ENCODE results near the gene WNT6.

WNT6 gene

DNA sequence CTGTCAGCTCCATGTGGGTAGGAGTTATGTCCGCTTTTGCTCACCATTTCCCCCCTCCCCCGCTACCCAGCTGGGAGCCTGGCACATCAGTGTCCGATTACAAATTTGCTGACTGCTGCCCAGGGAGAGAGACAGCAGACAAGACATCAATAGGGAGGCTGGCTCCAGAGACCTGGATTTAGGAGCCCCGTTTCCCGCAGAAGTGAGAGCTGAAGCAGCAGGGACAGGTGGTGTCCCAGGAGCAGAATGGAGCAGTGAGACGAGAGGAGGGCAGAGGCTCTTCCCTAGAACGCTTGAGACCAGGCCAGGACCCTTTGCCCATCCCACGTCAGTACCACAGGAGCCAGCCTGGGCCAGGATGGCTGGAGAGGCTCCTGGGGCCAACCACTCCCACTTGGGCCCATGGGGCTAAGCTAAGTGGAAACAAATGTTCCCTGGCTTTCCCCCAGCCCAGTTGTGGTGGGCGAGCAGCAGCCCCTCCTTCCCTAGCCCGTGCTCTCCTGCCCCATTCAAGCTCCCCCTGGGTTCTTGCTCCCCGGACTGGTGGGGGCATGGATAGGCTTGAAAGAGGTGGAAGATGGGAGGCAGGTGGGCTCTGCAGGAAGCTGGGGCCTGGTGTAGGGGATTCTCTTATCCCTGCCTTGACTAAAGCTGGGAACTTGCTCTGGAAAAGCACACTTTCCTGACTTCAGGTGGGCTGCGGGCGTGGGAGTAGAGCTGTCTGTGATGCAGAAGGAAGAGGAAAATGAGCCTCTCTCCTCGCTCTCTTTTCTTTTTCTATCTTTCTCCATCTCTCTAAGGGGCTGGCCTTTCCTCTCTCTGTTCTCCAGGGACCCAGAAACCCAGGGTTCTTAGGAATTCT lies 4.1 kb upstream of the WNT6 start:
- TF ChIP-seq PAX5 (IDR thresholded peaks at IDR 0.05; ENCODE audit: insufficient read depth, low read length, severe bottlenecking), result no peak
- TF ChIP-seq SPI1 (IDR thresholded peaks at IDR 0.05; ENCODE audit: low read depth, low read length), result no peak
- no peak for TF ChIP-seq POLR2A (IDR thresholded peaks at IDR 0.05; ENCODE audit: low read depth, low read length)
- no peak for TF ChIP-seq POU2F2 (IDR thresholded peaks at IDR 0.05; ENCODE audit: low read depth, low read length)
- TF ChIP-seq POLR2AphosphoS5 (IDR thresholded peaks at IDR 0.05; ENCODE audit: low read depth, low read length), result no peak
- TF ChIP-seq TAF1 (IDR thresholded peaks at IDR 0.05; ENCODE audit: low read depth, low read length), result no peak
- FAIRE-seq (no peak), DNase-seq (ENCODE audit: insufficient read length, low spot score) (no peak)

DNA sequence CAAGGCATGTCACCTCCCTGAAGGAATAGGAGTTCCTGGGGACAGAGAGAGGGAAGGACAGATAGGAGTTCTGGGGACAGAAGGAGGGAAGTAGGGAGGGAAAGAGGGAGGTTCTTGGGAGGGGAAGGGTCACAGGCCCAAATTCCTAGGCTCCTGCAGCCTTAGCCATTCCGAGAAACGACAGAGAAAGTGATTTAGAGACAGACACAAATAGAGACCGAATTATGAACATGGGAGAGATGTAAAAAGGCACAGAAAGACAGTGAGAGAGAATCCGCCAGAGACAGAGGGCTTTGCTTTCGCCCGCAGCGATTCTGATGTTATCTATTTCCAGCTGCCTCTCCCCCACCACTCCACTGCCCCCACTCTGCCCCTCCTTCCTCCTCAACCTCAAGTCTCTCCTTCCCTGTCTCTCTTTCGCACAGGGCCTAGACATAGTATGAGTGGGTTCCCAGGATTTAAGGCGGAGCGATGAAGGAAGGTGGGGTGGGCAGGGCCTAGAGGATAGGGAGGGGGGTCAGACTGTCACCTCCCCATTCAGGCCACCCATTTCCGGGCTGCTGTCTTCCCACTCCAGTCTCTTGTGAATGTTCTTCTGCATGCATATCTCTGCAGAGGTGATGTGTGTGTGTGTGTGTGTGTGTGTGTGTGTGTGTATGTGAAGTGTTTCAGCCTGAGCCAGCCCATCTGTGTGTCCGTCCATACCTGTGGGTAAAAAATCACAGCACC lies 3.3 kb upstream of the WNT6 start:
- TF ChIP-seq TAF1 (IDR thresholded peaks at IDR 0.05; ENCODE audit: low read depth, low read length) (no peak), POU2F2 (IDR thresholded peaks at IDR 0.05; ENCODE audit: low read depth, low read length) (no peak), POLR2AphosphoS5 (IDR thresholded peaks at IDR 0.05; ENCODE audit: low read depth, low read length) (no peak), POLR2A (IDR thresholded peaks at IDR 0.05; ENCODE audit: low read depth, low read length) (no peak), PAX5 (IDR thresholded peaks at IDR 0.05; ENCODE audit: insufficient read depth, low read length, severe bottlenecking) (no peak), SPI1 (IDR thresholded peaks at IDR 0.05; ENCODE audit: low read depth, low read length) (no peak)
- no peak for DNase-seq (ENCODE audit: insufficient read length, low spot score)
- no peak for FAIRE-seq

DNA sequence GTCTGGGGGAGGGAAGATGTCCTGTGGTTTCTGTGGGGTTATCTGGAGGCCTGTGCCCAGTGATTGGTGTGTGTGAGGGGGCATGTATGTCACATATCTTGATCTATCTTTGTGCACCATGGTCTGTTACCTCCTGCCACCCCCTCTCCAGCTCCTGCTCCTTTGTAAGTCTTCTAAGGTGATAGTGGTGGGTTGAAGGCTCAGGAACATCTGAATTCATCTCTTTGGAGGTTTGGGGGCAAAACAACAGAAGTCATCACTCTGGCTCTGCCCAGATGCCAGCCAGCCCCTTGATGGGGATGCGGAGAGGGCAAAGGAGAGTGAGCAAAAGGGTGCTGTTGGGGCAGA lies 2.7 kb upstream of the WNT6 start:
- DNase-seq (ENCODE audit: insufficient read length, low spot score), result no peak
- TF ChIP-seq TAF1 (IDR thresholded peaks at IDR 0.05; ENCODE audit: low read depth, low read length) (no peak), SPI1 (IDR thresholded peaks at IDR 0.05; ENCODE audit: low read depth, low read length) (no peak), POLR2A (IDR thresholded peaks at IDR 0.05; ENCODE audit: low read depth, low read length) (no peak), POLR2AphosphoS5 (IDR thresholded peaks at IDR 0.05; ENCODE audit: low read depth, low read length) (no peak), POU2F2 (IDR thresholded peaks at IDR 0.05; ENCODE audit: low read depth, low read length) (no peak), PAX5 (IDR thresholded peaks at IDR 0.05; ENCODE audit: insufficient read depth, low read length, severe bottlenecking) (no peak)
- FAIRE-seq, result no peak

DNA sequence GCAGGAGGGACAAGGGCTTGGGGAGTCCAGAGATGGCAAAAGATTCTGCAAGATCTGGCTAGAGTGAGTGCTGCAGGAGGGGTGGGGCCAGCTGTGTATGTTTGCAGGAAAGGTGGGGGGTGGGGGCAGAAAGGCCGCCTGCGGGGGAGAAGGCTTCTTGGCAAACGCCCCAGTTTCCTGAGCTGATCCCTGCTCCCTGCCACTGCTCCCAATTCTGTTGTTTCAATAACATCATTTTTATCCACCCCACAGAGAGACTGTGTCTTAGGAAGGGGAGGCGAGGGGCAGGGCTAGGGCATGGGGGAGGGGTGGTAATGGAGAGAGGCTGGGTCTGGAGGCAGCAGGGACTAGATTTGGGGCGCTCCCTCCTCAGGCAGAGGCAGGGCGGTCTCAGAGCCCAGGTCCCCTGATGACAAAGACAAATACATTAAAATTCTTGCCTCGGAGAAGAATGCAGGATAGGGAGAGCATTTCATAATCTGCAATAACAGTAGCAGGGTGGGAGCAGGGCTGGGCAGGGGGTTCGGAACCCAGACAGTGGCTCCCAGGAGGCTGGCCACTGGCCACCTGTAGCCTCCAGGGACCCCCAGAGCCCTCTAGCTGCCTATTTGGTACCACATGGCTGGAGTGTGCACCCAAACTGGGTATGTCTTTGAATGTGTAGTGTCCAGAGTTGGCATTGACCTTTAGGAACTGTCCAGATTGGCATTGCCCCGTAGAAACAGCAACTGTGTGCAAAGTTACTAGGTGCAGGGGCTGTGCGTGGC lies 2.1 kb upstream of the WNT6 start:
- DNase-seq (ENCODE audit: insufficient read length, low spot score) (no peak), FAIRE-seq (no peak)
- TF ChIP-seq POLR2AphosphoS5 (IDR thresholded peaks at IDR 0.05; ENCODE audit: low read depth, low read length), result no peak
- TF ChIP-seq POU2F2 (IDR thresholded peaks at IDR 0.05; ENCODE audit: low read depth, low read length), result no peak
- TF ChIP-seq TAF1 (IDR thresholded peaks at IDR 0.05; ENCODE audit: low read depth, low read length), result no peak
- no peak for TF ChIP-seq POLR2A (IDR thresholded peaks at IDR 0.05; ENCODE audit: low read depth, low read length)
- no peak for TF ChIP-seq SPI1 (IDR thresholded peaks at IDR 0.05; ENCODE audit: low read depth, low read length)
- no peak for TF ChIP-seq PAX5 (IDR thresholded peaks at IDR 0.05; ENCODE audit: insufficient read depth, low read length, severe bottlenecking)

DNA sequence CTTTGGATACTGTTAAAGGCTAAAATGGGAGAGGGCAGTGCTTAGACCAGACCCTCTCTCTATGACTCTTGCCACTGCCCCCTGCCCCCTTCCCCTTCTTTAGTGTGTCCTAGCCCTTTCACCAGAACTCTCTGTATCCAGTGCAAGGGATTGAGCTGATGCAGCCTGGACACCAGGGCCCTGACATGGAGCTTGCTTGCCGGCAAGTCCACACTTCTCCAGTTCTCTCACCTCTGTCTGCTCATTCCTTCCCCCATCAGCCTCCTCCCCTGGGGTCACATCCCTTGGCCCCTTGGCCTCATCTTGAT lies 1.5 kb upstream of the WNT6 start:
- TF ChIP-seq PAX5 (IDR thresholded peaks at IDR 0.05; ENCODE audit: insufficient read depth, low read length, severe bottlenecking) (no peak), POLR2AphosphoS5 (IDR thresholded peaks at IDR 0.05; ENCODE audit: low read depth, low read length) (no peak), POU2F2 (IDR thresholded peaks at IDR 0.05; ENCODE audit: low read depth, low read length) (no peak), TAF1 (IDR thresholded peaks at IDR 0.05; ENCODE audit: low read depth, low read length) (no peak), SPI1 (IDR thresholded peaks at IDR 0.05; ENCODE audit: low read depth, low read length) (no peak), POLR2A (IDR thresholded peaks at IDR 0.05; ENCODE audit: low read depth, low read length) (no peak)
- no peak for DNase-seq (ENCODE audit: insufficient read length, low spot score)
- FAIRE-seq, result no peak

DNA sequence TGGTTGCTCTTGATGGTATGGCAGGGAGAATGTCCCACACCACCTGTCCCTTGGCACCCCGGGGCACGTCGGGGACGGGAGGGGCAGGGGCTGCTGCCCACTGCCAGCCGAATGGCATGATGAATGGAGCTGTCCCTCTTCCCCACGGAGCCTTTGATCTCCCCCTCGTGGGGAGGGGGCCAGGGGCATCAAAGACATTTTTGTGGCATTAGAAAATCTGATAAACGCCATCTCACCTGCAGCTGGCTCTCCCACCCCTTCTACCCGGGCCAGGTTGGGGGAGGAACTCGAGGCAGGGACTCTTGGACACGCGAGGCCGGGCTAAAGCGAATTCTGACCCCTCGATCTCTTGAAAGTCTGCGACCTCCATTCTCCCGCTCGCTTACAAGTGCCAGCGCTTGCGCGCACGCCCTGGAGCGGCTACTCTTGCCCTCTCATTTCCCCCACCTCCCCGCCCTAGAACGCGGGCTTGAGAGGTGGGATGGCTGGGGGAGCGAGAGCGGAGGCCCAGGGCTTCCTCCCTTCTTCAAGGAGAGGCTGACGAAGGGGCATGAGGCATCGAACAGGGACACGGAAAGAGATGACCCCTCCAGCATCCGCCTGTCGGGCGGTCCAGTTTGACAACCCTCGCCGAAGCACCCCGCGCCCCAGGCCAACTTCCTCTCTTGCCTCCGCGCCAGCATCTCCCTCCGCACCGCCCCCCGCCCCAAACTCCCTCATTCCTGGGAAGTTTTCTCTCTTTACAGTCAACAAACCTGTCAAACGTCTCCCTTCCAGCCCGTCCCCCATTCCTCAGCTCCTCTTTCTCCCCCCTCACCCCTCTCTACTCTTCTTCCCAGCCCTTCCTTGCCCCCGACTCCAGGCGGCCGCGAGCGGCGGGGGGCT lies 692 bp upstream of the WNT6 start:
- FAIRE-seq (no peak), DNase-seq (ENCODE audit: insufficient read length, low spot score) (no peak)
- TF ChIP-seq POLR2AphosphoS5 (IDR thresholded peaks at IDR 0.05; ENCODE audit: low read depth, low read length) (no peak), TAF1 (IDR thresholded peaks at IDR 0.05; ENCODE audit: low read depth, low read length) (no peak), POLR2A (IDR thresholded peaks at IDR 0.05; ENCODE audit: low read depth, low read length) (no peak), PAX5 (IDR thresholded peaks at IDR 0.05; ENCODE audit: insufficient read depth, low read length, severe bottlenecking) (no peak), POU2F2 (IDR thresholded peaks at IDR 0.05; ENCODE audit: low read depth, low read length) (no peak), SPI1 (IDR thresholded peaks at IDR 0.05; ENCODE audit: low read depth, low read length) (no peak)

DNA sequence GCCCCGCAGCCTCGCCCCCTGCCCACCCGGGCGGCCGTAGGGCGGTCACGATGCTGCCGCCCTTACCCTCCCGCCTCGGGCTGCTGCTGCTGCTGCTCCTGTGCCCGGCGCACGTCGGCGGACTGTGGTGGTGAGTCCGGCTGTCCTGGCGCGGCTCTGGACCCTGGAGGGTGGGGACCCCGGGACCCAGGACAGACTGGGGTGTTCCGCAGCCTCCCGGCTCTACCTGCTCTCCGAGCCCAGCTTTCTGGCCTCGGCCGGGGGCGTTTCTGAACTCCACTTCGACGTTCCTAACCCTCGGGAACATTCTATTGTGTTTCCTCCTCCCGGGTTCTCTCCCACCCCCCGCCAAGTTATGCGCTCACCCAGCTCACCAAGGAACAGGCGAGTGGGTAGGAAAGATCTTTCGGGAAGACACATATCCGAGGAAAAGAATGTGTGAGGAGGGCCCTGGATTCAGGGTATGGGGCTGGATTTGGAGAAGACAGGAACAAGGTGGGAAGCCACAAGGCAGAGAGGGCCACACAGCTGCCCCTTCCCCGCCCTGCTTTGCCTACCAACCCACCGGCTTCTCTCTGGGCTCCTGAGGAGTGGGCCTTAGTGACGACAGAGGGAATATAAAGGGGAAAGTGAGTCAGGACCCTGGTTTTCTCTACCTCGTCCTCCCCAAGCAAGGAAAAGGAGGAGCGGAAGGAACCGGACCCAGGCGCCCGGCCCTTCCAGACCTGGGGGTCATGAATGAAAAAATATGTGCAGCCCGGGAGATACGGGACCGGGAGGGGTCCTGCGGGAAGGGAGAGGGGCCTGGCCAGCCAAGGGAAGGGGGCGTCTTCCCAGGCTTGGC lies 605 bp downstream of the WNT6 start:
- FAIRE-seq, result no peak
- DNase-seq (ENCODE audit: insufficient read length, low spot score), result peak; percentile 9
- TF ChIP-seq SPI1 (IDR thresholded peaks at IDR 0.05; ENCODE audit: low read depth, low read length) (no peak), PAX5 (IDR thresholded peaks at IDR 0.05; ENCODE audit: insufficient read depth, low read length, severe bottlenecking) (no peak), TAF1 (IDR thresholded peaks at IDR 0.05; ENCODE audit: low read depth, low read length) (no peak), POLR2AphosphoS5 (IDR thresholded peaks at IDR 0.05; ENCODE audit: low read depth, low read length) (no peak), POU2F2 (IDR thresholded peaks at IDR 0.05; ENCODE audit: low read depth, low read length) (no peak), POLR2A (IDR thresholded peaks at IDR 0.05; ENCODE audit: low read depth, low read length) (no peak)
